GF-D8 (cell line): ENCODE data around the gene CS.
"Not testable (repeated sequence)": the region's sequence is repeated elsewhere in the genome, so short reads cannot be mapped to it uniquely, and the experiment has no call there.

Experiments used
- DNase-seq: peaks from one replicate; lab custom pipeline; 2025; lab: John Stamatoyannopoulos, UW

CS gene

GRCh38 chr12:56317675-56318074 lies 17.5 kb upstream of the CS start:
- no peak for DNase-seq

- peak; percentile 84 for DNase-seq
Observed at GRCh38 chr12:56315622-56316473, 15.7 kb upstream of the CS start, which contains the start of gene CNPY2. Gene CNPY2 (minus strand): TSS chr12:56315988. CDS start chr12:56315217, 771 bp downstream.

- no peak for DNase-seq
Observed at GRCh38 chr12:56315249-56315621, 15.1 kb upstream of the CS start.

DNA sequence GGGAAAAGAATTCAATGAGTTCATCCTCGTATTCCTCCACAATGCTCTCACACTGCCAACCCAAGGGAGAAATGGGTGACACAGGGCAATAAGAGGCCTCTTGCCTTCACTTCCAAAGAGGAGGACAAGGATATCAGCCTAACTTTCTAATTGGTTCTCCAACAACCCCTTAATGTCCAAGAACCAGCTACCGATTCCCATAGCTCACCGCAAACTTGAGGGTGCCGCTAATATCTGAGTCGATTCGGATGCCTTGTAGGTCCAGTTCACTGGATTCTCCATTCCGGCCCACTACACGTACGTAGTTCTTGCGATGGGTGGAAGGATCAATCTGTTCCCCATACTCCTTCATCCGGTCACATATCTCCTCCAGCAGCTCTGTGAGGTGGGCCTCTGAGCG lies 10.9 kb upstream of the CS start:
- DNase-seq = no peak

DNA sequence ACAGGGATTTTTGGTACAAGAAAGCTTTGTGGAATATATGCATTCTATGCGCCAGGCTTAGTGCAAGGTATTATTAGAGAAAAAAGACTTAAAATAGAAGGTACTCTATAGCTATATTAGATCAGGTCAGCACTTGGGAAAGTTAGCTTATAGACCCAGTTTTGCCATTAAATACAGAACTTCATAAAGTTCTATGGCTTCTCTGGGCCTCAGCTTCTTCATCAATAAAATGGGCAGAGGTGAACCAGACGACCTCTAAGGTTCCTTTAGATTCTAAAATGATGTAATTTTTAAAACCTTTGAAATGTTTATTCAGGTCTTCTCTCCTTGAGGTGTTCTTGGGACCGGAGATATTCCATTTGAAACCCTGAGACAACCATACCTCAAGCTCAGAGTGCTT lies 8.6 kb upstream of the CS start:
- no peak for DNase-seq

DNA sequence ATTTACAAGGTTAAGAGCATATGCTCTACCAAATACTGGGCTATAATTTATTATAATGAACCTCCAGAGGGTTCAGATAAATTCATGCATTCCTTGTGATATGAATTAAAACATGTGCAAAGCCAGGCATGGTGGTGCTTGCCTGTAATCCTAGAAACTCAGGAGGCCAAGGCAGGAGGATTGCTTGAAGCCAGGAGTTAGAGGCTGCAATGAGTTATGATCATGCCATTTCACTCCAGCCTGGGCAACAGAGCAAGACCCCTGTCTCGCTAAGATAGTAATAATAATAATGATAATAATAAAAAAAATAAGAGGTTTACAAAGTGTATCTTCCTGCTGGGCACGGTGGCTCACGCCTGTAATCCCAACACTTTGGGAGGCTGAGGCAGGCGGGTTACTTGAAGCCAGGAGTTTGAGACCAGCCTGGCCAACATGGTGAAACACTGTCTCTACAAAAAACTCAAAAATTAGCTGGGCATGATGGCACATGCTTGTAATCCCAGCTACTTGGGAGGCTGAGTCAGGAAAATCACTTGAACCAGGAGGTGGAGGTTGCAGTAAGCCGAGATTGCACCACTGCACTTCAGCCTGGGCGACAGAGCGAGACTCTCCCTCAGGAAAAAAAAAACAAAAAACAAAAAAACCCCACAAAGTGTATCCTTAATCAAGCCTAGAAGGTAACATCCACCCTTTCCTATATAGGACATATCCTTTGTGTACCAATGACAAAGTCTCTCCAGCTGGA lies 7.3 kb upstream of the CS start:
- no peak for DNase-seq

DNA sequence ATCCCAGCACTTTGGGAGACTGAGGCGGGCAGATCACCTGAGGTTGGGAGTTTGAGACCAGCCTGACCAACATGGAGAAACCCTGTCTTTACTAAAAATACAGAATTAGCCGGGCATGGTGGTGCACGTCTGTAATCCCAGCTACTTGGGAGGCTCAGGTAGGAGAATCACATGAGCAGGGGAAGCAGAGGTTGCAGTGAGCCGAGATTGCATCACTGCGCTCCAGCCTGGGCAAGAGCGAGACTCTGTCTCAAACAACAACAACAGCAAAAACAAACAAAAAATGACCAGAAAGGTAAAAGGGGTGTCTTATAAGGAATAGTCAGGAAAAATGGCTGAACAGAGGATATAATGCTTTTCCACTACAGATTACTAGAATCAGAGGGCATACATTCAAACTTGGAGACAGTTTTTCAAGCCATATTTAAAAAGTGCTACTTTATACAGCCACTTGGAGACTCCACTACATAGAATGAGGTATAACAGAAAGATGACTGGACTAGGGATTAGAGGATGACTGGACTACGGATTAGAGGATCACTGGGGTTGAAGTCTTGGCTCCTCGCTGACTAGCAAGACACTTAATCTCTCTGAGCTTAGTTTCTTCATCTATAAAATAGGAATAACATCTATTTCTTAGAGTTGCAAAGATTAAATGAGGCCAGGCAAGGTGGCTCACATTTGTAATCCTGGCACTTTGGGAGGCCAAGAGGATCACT lies 4.9 kb upstream of the CS start:
- DNase-seq = no peak

GRCh38 chr12:56304276-56304675 lies 4.1 kb upstream of the CS start:
- no peak for DNase-seq

- no peak for DNase-seq
Observed at GRCh38 chr12:56300644-56301464, 724 bp upstream of the CS start.

DNA sequence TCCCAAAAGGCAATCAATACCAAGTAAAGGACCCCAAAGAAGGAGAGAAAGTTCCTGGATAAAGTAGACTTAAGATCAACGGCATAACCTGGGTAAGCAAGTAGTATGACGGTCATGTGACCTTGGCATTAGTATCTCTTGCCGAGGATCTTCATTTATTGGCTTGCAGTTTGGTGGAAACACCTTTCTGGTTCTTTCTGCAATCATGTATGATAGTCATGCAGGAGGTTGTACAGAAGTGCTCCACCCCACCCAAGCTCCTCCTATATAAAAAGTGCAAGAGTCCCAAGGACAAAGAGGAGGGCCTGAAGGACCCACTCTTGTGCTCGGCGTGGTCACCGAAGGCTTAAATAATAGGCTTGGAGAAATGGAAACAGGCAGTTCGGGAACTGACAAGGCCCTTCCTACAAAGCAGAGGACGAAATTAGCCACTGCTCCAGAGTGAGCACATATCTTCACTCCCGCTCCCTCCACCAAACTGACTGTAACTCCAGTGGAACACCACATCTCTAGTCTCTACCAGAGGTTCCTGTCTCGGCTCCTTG lies 750 bp downstream of the CS start:
- peak; percentile 32 for DNase-seq

DNA sequence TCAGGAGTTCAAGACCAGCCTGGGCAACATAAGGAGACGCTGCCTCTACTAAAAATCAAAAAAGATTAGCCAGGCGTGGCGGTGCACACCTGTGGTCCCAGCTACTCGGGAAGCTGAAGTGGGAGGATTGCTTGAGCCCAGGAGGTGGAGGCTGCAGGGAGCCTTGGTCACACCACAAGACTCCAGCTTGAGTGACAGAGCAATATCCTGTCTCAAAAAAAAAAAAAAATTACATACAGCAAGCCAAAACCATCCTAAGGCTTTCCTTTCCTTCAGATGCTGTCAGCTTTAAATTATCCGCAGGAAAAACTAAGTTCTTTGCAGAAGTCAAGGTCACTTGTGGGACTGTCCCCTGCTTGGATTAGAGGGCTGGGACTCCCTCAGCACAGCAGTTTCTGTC lies 1.3 kb downstream of the CS start:
- no peak for DNase-seq

DNA sequence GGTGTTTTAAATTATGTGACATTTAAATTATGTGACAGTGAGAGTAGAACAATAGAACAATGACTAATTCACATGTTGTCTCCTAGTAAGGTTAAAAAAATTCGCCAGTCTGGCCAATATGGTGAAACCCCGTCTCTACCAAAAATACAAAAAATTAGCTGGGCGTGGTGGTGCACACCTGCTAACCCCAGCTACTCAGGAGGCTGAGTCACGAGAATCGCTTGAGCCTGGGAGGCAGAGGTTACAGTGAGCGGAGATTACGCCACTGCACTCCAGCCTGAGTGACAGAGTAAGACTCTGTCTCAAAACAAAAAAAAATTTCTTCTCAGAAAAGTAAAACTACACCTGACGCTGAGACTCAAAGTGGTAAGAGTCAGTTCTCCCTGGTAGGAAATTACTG lies 2.7 kb downstream of the CS start:
- no peak for DNase-seq

GRCh38 chr12:56296295-56296694 lies 3.8 kb downstream of the CS start:
- DNase-seq = peak; percentile 12

GRCh38 chr12:56293795-56294194 lies 6.3 kb downstream of the CS start:
- no peak for DNase-seq

DNA sequence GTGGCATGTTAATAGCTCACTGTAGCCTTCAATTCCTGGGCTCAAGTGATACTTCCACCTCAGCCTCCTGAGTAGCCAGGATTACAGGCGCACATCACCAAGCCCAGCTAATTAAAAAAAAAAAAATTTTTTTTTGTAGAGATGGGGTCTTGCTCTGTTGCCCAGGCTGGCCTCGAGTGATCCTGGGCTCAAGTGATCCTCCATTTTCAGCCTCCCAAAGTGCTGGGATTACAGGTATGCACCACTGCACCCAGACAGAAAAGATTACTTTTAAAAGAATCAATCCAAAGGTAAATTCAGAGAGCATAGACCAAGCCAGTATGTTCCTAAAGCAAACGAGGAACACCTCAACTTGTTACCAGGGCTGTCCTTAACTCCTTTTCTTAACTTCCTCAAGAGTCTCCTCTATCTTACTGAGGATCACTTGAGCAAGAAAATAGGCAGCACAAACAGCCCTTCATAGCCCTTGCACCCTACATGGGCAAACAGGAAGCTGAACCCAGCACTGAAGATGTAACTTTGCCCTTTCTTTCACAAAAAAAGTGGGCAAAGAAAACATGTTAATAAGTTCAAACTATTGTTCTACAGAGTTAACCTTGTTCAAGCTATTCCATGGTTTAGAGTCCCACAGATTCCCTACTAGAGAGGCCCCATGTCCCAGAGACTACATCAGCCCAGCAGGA lies 11.3 kb downstream of the CS start:
- DNase-seq = peak; percentile 67

GRCh38 chr12:56286044-56286830 lies 13.9 kb downstream of the CS start:
- peak; percentile 46 for DNase-seq

GRCh38 chr12:56284263-56284662 lies 15.9 kb downstream of the CS start:
- not testable (repeated sequence) for DNase-seq

- DNase-seq = no peak
Observed at GRCh38 chr12:56282579-56282978, 17.6 kb downstream of the CS start.

DNA sequence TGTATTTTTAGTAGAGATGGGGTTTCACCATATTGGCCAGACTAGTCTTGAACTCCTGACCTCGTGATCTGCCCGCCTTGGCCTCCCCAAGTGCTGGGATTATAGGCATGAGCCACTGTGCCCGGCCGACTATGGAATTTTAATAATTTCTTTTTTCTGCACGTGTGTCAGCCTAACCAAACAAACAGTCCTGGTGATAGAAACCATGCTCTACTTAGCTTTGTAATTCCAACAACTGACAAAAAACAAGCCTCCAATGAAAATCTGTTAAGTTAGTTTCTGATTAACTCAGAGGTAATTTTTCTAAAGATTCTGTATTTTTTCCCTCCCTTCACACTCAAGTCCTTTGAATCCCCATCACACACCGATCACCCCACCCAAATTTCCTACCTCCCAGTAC lies 18.1 kb downstream of the CS start:
- no peak for DNase-seq

GRCh38 chr12:56280849-56281248 lies 19.3 kb downstream of the CS start:
- DNase-seq = no peak
